Suprapubic skin (tissue), 3 donors: ENCODE measurements around the gene CUBN.

Experiments used
- POLR2AphosphoS5 ChIP-seq, 3 donors: sonication (generic); formaldehyde crosslinking; IDR thresholded peaks; one replicate each; pipeline ENCODE4 v1.6.1; 2017; ENCODE audit warnings: antibody characterized with exemption in 3 of 3
- TF ChIP-seq, protein P1 (sequence below), 2 donors: fragments of 200-600 bp in 1 of 2; fragments of 450-650 bp in 1 of 2; sonication (generic) in 1 of 2; IDR thresholded peaks; one replicate each; pipeline ENCODE4 v1.5.1; 2016 to 2019; ENCODE audit warnings: antibody characterized with exemption in 2 of 2, mild to moderate bottlenecking in 1 of 2, moderate library complexity in 1 of 2

GRCh38 chr10:17166699-17167098, 37.1 kb upstream of the CUBN start:
- TF ChIP-seq POLR2AphosphoS5 (IDR thresholded peaks at IDR 0.05): no peak
- TF ChIP-seq, protein P1, sequence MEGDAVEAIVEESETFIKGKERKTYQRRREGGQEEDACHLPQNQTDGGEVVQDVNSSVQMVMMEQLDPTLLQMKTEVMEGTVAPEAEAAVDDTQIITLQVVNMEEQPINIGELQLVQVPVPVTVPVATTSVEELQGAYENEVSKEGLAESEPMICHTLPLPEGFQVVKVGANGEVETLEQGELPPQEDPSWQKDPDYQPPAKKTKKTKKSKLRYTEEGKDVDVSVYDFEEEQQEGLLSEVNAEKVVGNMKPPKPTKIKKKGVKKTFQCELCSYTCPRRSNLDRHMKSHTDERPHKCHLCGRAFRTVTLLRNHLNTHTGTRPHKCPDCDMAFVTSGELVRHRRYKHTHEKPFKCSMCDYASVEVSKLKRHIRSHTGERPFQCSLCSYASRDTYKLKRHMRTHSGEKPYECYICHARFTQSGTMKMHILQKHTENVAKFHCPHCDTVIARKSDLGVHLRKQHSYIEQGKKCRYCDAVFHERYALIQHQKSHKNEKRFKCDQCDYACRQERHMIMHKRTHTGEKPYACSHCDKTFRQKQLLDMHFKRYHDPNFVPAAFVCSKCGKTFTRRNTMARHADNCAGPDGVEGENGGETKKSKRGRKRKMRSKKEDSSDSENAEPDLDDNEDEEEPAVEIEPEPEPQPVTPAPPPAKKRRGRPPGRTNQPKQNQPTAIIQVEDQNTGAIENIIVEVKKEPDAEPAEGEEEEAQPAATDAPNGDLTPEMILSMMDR (IDR thresholded peaks at IDR 0.05): no peak
